HCT116 (cell line): ENCODE measurements around the gene XIAP. TPM values are rescaled to one million over a fixed set of nuclear protein-coding genes. Genes with fewer than 3 reads are reported as not detected.

ENCODE experiments used
- ATAC-seq: fragments of 200-7000 bp; cut with Tn5 transposase; 2 replicates; pipeline ENCODE4 v1.9.1; 2020; ENCODE audit warnings: mild to moderate bottlenecking, moderate library complexity
- BruUV-seq: library from RNA; stranded (reverse); fragments of 400-500 nt; replicated peaks from 2 replicates; lab custom pipeline; 2021; lab: Mats Ljungman, UMichigan
- CTCF ChIA-PET: fragments of 300-600 bp; sonication (Branson Sonifier 250); formaldehyde crosslinking; loops from one replicate; lab custom pipeline; 2021; ENCODE audit warnings: antibody characterized with exemption; lab: Charles Lee
- POLR2A ChIA-PET: fragments of 300-600, 350-600 bp; sonication (Branson Sonifier 250); formaldehyde crosslinking; loops from one replicate; lab custom pipeline; 2021; ENCODE audit warnings: antibody characterized with exemption; lab: Charles Lee
- RAD21 ChIA-PET, 2 experiments: fragments of 300-600 bp; sonication (Branson Sonifier 250); formaldehyde crosslinking; loops; one replicate each; lab custom pipeline; 2023; ENCODE audit warnings: low total read pairs in 2 of 2; ENCODE audit not compliant: uncharacterized antibody in 2 of 2, unreplicated experiment in 2 of 2, low non-redundant PET in 1 of 2; lab: Charles Lee
- DNase-seq: peaks from one replicate; pipeline ENCODE4 v3.0.0-alpha.2; 2010; ENCODE audit warnings: low read depth, low spot score
- H2AFZ ChIP-seq: fragments of 200-600 bp; shearing (Covaris generic), sonication (generic); 2 replicates; pipeline ENCODE4 v1.6.1; 2017; ENCODE audit warnings: low read depth, mixed run types, mixed read lengths, antibody characterized with exemption, low read length; ENCODE audit not compliant: poor library complexity, severe bottlenecking
- H3K27ac ChIP-seq: 2 replicates; pipeline ENCODE4 v1.5.1; 2012; ENCODE audit warnings: low read depth, low read length
- H3K27me3 ChIP-seq: fragments of 200-600 bp; sonication (generic); 2 replicates; pipeline ENCODE4 v1.6.1; 2016; ENCODE audit warnings: mixed run types, low read length, mixed read lengths; ENCODE audit not compliant: insufficient read depth
- H3K36me3 ChIP-seq, 2 experiments: fragments of 200-500 bp in 1 of 2; fragments of 200-600 bp in 1 of 2; sonication (Bioruptor generic) in 1 of 2; sonication (generic) in 1 of 2; 2 replicates each; pipeline versions ENCODE4 v1.5.1 to v1.6.1; 2014 to 2016; ENCODE audit warnings: low read length in 2 of 2, inconsistent platforms in 1 of 2, mixed read lengths in 1 of 2, mixed run types in 1 of 2; ENCODE audit not compliant: insufficient read depth in 2 of 2, control insufficient read depth in 1 of 2
- H3K4me1 ChIP-seq, 2 experiments: fragments of 200-600 bp in 1 of 2; sonication (generic) in 1 of 2; 2 replicates each; pipeline versions ENCODE4 v1.5.1 to v1.6.1; 2012 to 2017; ENCODE audit warnings: low read length in 2 of 2, inconsistent platforms in 1 of 2, mild to moderate bottlenecking in 1 of 2, mixed read lengths in 1 of 2, mixed run types in 1 of 2, moderate library complexity in 1 of 2; ENCODE audit not compliant: insufficient read depth in 2 of 2, control insufficient read depth in 1 of 2
- H3K4me2 ChIP-seq: fragments of 200-600 bp; sonication (generic); 2 replicates; pipeline ENCODE4 v1.6.1; 2017; ENCODE audit warnings: mixed run types, low read length, mixed read lengths
- H3K4me3 ChIP-seq, 2 experiments: fragments of 200-600 bp in 1 of 2; sonication (generic) in 1 of 2; replicated peaks in 1 of 2; 2 replicates each; pipeline ENCODE4 v1.5.1; 2011 to 2016; ENCODE audit warnings: low read length in 2 of 2, control low read depth in 1 of 2, low read depth in 1 of 2, mild to moderate bottlenecking in 1 of 2, mixed read lengths in 1 of 2, mixed run types in 1 of 2
- H3K79me2 ChIP-seq: fragments of 200-600 bp; sonication (generic); 2 replicates; pipeline ENCODE4 v1.6.1; 2017; ENCODE audit warnings: mild to moderate bottlenecking, mixed run types, low read length, moderate library complexity, mixed read lengths; ENCODE audit not compliant: insufficient read depth
- H3K9ac ChIP-seq: fragments of 200-600 bp; sonication (generic); 2 replicates; pipeline ENCODE4 v1.6.1; 2016; ENCODE audit warnings: low read length, mixed read lengths
- H3K9me2 ChIP-seq: fragments of 200-600 bp; sonication (generic), shearing (Covaris generic); 2 replicates; pipeline ENCODE4 v1.6.1; 2017; ENCODE audit warnings: mixed run types, mild to moderate bottlenecking, moderate library complexity; ENCODE audit not compliant: insufficient read depth
- H3K9me3 ChIP-seq, 2 experiments: fragments of 200-500 bp in 1 of 2; fragments of 200-600 bp in 1 of 2; sonication (Bioruptor generic) in 1 of 2; sonication (generic) in 1 of 2; 2 replicates each; pipeline ENCODE4 v1.6.1; 2014 to 2017; ENCODE audit warnings: low read length in 2 of 2, mixed read lengths in 2 of 2, inconsistent platforms in 1 of 2, low read depth in 1 of 2, mild to moderate bottlenecking in 1 of 2, mixed run types in 1 of 2, moderate library complexity in 1 of 2; ENCODE audit not compliant: control insufficient read depth in 1 of 2, insufficient read depth in 1 of 2
- H4K20me1 ChIP-seq: fragments of 200-600 bp; sonication (generic), shearing (Covaris generic); 2 replicates; pipeline ENCODE4 v1.6.1; 2017; ENCODE audit warnings: mixed run types, mild to moderate bottlenecking, moderate library complexity; ENCODE audit not compliant: insufficient read depth
- EZH2 ChIP-seq: fragments of 200-600 bp; sonication (generic); IDR thresholded peaks from 2 replicates; pipeline ENCODE4 v1.6.1; 2017; ENCODE audit warnings: antibody characterized with exemption, mixed run types
- ZBTB33 ChIP-seq: IDR thresholded peaks from 2 replicates; pipeline ENCODE4 v1.6.1; 2011; ENCODE audit warnings: mild to moderate bottlenecking, low read length, moderate library complexity; ENCODE audit not compliant: insufficient replicate concordance; ENCODE audit errors: extremely low read depth
- intact Hi-C: fragments of 100-400 bp; cut with micrococcal nuclease; formaldehyde crosslinking; loops from 2 replicates; pipeline ENCODE4 v1.10.0; 2022
- total RNA-seq: library from RNA; stranded (reverse); gene quantifications from one replicate; pipeline ENCODE4 v1.2.1, GENCODE V29; 2021; ENCODE audit not compliant: unreplicated experiment

Gene XIAP
- total RNA-seq, 1 experiment from 2014 or later = 41.0 TPM

GRCh38 chrX:123917069-123917468 is 57.2 kb downstream of the XIAP start:
- intact Hi-C loops = no loop called here
- Histone ChIP-seq H3K4me2 (no peak overlapping the region), H3K9me2 (no peaks in the 10 kb centered on the region), H3K4me3 (no peak overlapping the region), H3K79me2 (no peaks in the 10 kb centered on the region), H3K27me3 (no peaks in the 10 kb centered on the region), H3K36me3 (no peaks in the 10 kb centered on the region), H3K9ac (no peak overlapping the region), H2AFZ (no peak overlapping the region), H3K9me3 (no peaks in the 10 kb centered on the region), H3K4me1 (peaks cover 2 to 11% of the 10 kb centered on the region in 2 experiments; a peak in 3 of 4 replicates), H3K27ac (no peak overlapping the region), H4K20me1 (no peaks in the 10 kb centered on the region)
- no peak for TF ChIP-seq EZH2
- ChIA-PET RAD21 (no interaction called here), POLR2A (no interaction called here), CTCF (no interaction called here)
- no TSS peak for BruUV-seq
- ATAC-seq (no peak), DNase-seq (no peak)

GRCh38 chrX:123918106-123918721 is 58.4 kb downstream of the XIAP start:
- CTCF ChIA-PET = no interaction called here
- RAD21 ChIA-PET = no interaction called here
- Histone ChIP-seq H2AFZ (no peak overlapping the region), H3K27ac (no peak overlapping the region), H3K9ac (no peak overlapping the region), H3K27me3 (no peaks in the 10 kb centered on the region), H3K9me2 (no peaks in the 10 kb centered on the region), H3K9me3 (no peaks in the 10 kb centered on the region), H3K4me2 (no peak overlapping the region), H3K4me1 (peaks cover 2 to 11% of the 10 kb centered on the region in 2 experiments; a peak in 3 of 4 replicates), H3K79me2 (no peaks in the 10 kb centered on the region), H4K20me1 (no peaks in the 10 kb centered on the region), H3K36me3 (no peaks in the 10 kb centered on the region), H3K4me3 (no peak overlapping the region)
- no peak for TF ChIP-seq ZBTB33
- BruUV-seq = no TSS peak
- ATAC-seq (no peak), DNase-seq (no peak)
- POLR2A ChIA-PET = no interaction called here
- intact Hi-C loops = no loop called here
